Liver (tissue), 9 donors: ENCODE measurements around the gene PLCD3. TPM values are rescaled to one million over a fixed set of nuclear protein-coding genes. Genes with fewer than 3 reads are reported as not detected.
A peak's percentile ranks its signal among the peaks of the same experiment; 100 is the strongest.

Experiments
- DNase-seq: peaks from one replicate; pipeline ENCODE4 v3.0.0-alpha.2; 2017; ENCODE audit warnings: low spot score
- H3K27ac ChIP-seq, 2 donors: one replicate each; pipeline ENCODE4 v1.7.0; 2013; ENCODE audit warnings: inconsistent platforms in 2 of 2, low read length in 2 of 2, control low read depth in 1 of 2, low read depth in 1 of 2, mild to moderate bottlenecking in 1 of 2
- H3K27me3 ChIP-seq, 4 donors: one replicate each; pipeline versions ENCODE4 v1.6.1 to v1.7.0; 2013; ENCODE audit warnings: low read length in 3 of 4, inconsistent platforms in 1 of 4, mild to moderate bottlenecking in 1 of 4, moderate library complexity in 1 of 4; ENCODE audit not compliant: control insufficient read depth in 4 of 4, insufficient read depth in 4 of 4
- H3K36me3 ChIP-seq, 4 donors: one replicate each; pipeline versions ENCODE4 v1.6.1 to v1.7.0; 2013; ENCODE audit warnings: low read length in 3 of 4, mild to moderate bottlenecking in 3 of 4, low read depth in 1 of 4, moderate library complexity in 1 of 4; ENCODE audit not compliant: control insufficient read depth in 4 of 4, insufficient read depth in 3 of 4
- H3K4me1 ChIP-seq, 4 donors: one replicate each; pipeline versions ENCODE4 v1.6.1 to v1.7.0; 2013; ENCODE audit warnings: low read length in 3 of 4, mild to moderate bottlenecking in 3 of 4, moderate library complexity in 1 of 4; ENCODE audit not compliant: control insufficient read depth in 4 of 4, insufficient read depth in 4 of 4
- H3K4me3 ChIP-seq, 3 donors: one replicate each; pipeline versions ENCODE4 v1.6.1 to v1.7.0; 2013; ENCODE audit warnings: low read length in 3 of 3, control low read depth in 1 of 3, low read depth in 1 of 3, mild to moderate bottlenecking in 1 of 3
- H3K9ac ChIP-seq, 2 donors: one replicate each; pipeline ENCODE4 v1.7.0; 2013; ENCODE audit warnings: low read length in 2 of 2, mild to moderate bottlenecking in 2 of 2, moderate library complexity in 2 of 2, control low read depth in 1 of 2, low read depth in 1 of 2
- H3K9me3 ChIP-seq, 4 donors: one replicate each; pipeline versions ENCODE4 v1.6.1 to v1.7.0; 2013; ENCODE audit warnings: low read length in 3 of 4; ENCODE audit not compliant: control insufficient read depth in 4 of 4
- EGR1 ChIP-seq, 2 donors: IDR thresholded peaks; 2 replicates each; pipeline ENCODE4 v1.6.1; 2016 to 2018; ENCODE audit warnings: antibody characterized with exemption in 2 of 2, low read depth in 2 of 2
- FOXA1 ChIP-seq: IDR thresholded peaks from 2 replicates; pipeline ENCODE4 v1.6.1; 2016; ENCODE audit warnings: antibody characterized with exemption
- FOXA2 ChIP-seq: IDR thresholded peaks from 2 replicates; pipeline ENCODE4 v1.6.1; 2016; ENCODE audit warnings: antibody characterized with exemption
- GABPA ChIP-seq, 2 donors: IDR thresholded peaks in 1 of 2; conservative IDR thresholded peaks in 1 of 2; 2 replicates each; pipeline ENCODE4 v1.6.1; 2016; ENCODE audit warnings: antibody characterized with exemption in 2 of 2, mild to moderate bottlenecking in 1 of 2, moderate library complexity in 1 of 2
- HNF4A ChIP-seq, 2 donors: conservative IDR thresholded peaks; 2 replicates each; pipeline ENCODE4 v1.6.1; 2016; ENCODE audit warnings: antibody characterized with exemption in 2 of 2, mild to moderate bottlenecking in 2 of 2
- JUND ChIP-seq, 2 donors: IDR thresholded peaks; 2 replicates each; pipeline ENCODE4 v1.6.1; 2016; ENCODE audit warnings: antibody characterized with exemption in 2 of 2
- NR2F2 ChIP-seq: IDR thresholded peaks from 2 replicates; pipeline ENCODE4 v1.6.1; 2016; ENCODE audit warnings: antibody characterized with exemption
- RAD21 ChIP-seq, 2 donors: IDR thresholded peaks; 2 replicates each; pipeline ENCODE4 v1.6.1; 2016; ENCODE audit warnings: antibody characterized with exemption in 2 of 2, mild to moderate bottlenecking in 2 of 2
- RXRA ChIP-seq, 2 donors: IDR thresholded peaks; 2 replicates each; pipeline ENCODE4 v1.6.1; 2017 to 2018; ENCODE audit warnings: antibody characterized with exemption in 2 of 2, mild to moderate bottlenecking in 1 of 2
- SP1 ChIP-seq: IDR thresholded peaks from 2 replicates; pipeline ENCODE4 v1.6.1; 2018; ENCODE audit warnings: antibody characterized with exemption, mild to moderate bottlenecking
- YY1 ChIP-seq: IDR thresholded peaks from 2 replicates; pipeline ENCODE4 v1.6.1; 2016; ENCODE audit warnings: antibody characterized with exemption, mild to moderate bottlenecking
- WGBS: extraction: QIAGEN DNeasy Blood & Tissue Kit; methylation state at CpG from one replicate; pipeline ENCODE4 v1.1.7; 2013; 5-methylcytosine and 5-hydroxymethylcytosine counted together
- polyA plus RNA-seq, 2 donors: library from polyadenylated mRNA; stranded (reverse) in 1 of 2; unstranded in 1 of 2; fragments of 200-250 nt in 1 of 2; fragments of >200 nt in 1 of 2; fragmentation: Nextera tagmentation in 1 of 2; extraction: Ambion mirVana in 1 of 2; gene quantifications; one replicate each; pipeline versions ENCODE4 v1.2.1 to v1.2.3, GENCODE V29; 2013 to 2015
- total RNA-seq, 2 donors: library from RNA; depleted of rRNA; stranded (reverse); fragments of >200 nt; gene quantifications; one replicate each; pipeline ENCODE4 v1.2.3, GENCODE V29; 2014
- TF ChIP-seq, protein P1 (sequence below): IDR thresholded peaks from 2 replicates; pipeline ENCODE4 v1.6.1; 2016; ENCODE audit warnings: antibody characterized with exemption, mild to moderate bottlenecking
- TF ChIP-seq, protein P2 (sequence below): IDR thresholded peaks from 2 replicates; pipeline ENCODE4 v1.6.1; 2016; ENCODE audit warnings: antibody characterized with exemption
- TF ChIP-seq, protein P3 (sequence below): IDR thresholded peaks from 2 replicates; pipeline ENCODE4 v1.6.1; 2016; ENCODE audit warnings: antibody characterized with exemption
- TF ChIP-seq, protein P4 (sequence below): IDR thresholded peaks from 2 replicates; pipeline ENCODE4 v1.6.1; 2016; ENCODE audit warnings: antibody characterized with exemption
- donor health status: healthy.
- donor health status: healthy.
- donor health status: healthy.
- donor health status: healthy.
- donor health status: healthy.

The PLCD3 gene
- total and polyA plus RNA-seq, 4 donors = 0.28 to 2.3 (median 1.4) TPM

DNA sequence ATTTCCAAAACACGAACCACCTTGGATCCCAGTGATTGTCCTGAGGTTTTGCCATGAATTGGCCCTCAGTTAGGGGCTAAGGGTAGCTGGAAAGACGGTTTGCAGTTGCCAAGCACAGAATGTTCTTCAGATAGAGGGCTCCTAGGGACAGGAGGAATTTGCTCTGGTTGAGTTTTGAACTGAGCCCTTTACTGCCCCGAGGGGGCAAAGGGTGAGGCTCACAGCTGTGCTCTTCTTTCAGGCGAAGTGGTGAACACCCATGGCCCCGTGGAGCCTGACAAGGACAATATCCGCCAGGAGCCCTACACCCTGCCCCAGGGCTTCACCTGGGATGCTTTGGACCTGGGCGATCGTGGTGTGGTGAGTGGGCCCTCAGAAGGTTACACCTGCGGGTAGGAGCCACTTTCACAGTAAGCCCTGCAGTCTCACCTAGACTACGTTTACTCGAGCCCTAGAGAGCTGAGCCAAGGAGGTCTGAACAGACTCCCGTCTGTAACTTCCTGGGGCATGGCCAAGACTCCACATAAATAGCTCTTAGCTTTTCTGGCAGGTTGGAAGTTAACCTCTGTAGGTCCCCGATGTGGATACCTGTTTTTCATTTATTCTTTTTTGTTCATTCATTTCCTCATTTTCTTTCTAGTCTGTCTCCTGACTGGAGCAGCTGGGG is 38.7 kb downstream of the PLCD3 start (continued):
- TF ChIP-seq, protein P1, sequence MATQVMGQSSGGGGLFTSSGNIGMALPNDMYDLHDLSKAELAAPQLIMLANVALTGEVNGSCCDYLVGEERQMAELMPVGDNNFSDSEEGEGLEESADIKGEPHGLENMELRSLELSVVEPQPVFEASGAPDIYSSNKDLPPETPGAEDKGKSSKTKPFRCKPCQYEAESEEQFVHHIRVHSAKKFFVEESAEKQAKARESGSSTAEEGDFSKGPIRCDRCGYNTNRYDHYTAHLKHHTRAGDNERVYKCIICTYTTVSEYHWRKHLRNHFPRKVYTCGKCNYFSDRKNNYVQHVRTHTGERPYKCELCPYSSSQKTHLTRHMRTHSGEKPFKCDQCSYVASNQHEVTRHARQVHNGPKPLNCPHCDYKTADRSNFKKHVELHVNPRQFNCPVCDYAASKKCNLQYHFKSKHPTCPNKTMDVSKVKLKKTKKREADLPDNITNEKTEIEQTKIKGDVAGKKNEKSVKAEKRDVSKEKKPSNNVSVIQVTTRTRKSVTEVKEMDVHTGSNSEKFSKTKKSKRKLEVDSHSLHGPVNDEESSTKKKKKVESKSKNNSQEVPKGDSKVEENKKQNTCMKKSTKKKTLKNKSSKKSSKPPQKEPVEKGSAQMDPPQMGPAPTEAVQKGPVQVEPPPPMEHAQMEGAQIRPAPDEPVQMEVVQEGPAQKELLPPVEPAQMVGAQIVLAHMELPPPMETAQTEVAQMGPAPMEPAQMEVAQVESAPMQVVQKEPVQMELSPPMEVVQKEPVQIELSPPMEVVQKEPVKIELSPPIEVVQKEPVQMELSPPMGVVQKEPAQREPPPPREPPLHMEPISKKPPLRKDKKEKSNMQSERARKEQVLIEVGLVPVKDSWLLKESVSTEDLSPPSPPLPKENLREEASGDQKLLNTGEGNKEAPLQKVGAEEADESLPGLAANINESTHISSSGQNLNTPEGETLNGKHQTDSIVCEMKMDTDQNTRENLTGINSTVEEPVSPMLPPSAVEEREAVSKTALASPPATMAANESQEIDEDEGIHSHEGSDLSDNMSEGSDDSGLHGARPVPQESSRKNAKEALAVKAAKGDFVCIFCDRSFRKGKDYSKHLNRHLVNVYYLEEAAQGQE = no peak
- TF ChIP-seq FOXA1 = no peak

DNA sequence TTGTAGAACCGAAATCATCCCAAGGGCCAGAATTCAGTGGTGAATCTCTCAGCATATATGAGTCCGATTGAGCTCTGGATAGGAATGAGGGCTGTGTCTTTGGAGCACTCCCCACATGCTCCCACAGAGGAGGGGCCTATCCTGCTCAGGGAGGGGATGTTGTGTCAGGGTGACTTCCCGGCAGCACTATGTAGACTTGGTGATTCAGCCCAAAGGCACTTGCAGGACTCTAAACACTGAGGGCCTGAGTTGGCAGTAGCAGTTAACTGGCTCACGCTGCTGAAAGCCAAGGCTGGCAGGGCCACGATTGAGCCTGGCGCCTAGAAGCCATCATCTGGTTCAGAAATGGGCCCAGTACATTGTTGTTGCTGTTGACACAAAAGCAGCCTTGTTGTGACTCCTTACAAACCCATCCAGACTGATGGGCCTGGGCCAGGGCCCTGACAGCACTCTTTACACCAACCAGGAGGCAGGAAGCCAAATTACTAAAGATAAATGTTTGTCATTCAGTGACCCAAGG is 39.3 kb downstream of the PLCD3 start:
- H3K27me3 ChIP-seq = no peaks in the 10 kb centered on the region
- DNase-seq = no peak
- peaks cover 17 to 43% (median 26%) of the 10 kb centered on the region in 4 donors for H3K4me1 ChIP-seq
- H3K9me3 ChIP-seq = no peaks in the 10 kb centered on the region
- TF ChIP-seq EGR1 (IDR thresholded peaks at IDR 0.05; ENCODE audit: low read depth in 2 of 2) (no peak), RAD21 (IDR thresholded peaks at IDR 0.05) (peak in 1 of 2 donors; percentile 27), GABPA (IDR thresholded peaks at IDR 0.05 in 1 of 2, conservative IDR thresholded peaks at IDR 0.05 in 1 of 2) (peak in 1 of 2 donors; percentile 28), NR2F2 (no peak), JUND (IDR thresholded peaks at IDR 0.05) (peak; percentile 56 to 91), SP1 (no peak), HNF4A (conservative IDR thresholded peaks at IDR 0.05) (peak in 1 of 2 donors; percentile 60), FOXA2 (peak; percentile 31), YY1 (peak; percentile 64), RXRA (IDR thresholded peaks at IDR 0.05) (no peak)
- TF ChIP-seq, protein P2, sequence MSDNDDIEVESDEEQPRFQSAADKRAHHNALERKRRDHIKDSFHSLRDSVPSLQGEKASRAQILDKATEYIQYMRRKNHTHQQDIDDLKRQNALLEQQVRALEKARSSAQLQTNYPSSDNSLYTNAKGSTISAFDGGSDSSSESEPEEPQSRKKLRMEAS = peak; percentile 84
- TF ChIP-seq, protein P3, sequence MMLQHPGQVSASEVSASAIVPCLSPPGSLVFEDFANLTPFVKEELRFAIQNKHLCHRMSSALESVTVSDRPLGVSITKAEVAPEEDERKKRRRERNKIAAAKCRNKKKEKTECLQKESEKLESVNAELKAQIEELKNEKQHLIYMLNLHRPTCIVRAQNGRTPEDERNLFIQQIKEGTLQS = no peak
- TF ChIP-seq, protein P1 = peak; percentile 67
- TF ChIP-seq, protein P4, sequence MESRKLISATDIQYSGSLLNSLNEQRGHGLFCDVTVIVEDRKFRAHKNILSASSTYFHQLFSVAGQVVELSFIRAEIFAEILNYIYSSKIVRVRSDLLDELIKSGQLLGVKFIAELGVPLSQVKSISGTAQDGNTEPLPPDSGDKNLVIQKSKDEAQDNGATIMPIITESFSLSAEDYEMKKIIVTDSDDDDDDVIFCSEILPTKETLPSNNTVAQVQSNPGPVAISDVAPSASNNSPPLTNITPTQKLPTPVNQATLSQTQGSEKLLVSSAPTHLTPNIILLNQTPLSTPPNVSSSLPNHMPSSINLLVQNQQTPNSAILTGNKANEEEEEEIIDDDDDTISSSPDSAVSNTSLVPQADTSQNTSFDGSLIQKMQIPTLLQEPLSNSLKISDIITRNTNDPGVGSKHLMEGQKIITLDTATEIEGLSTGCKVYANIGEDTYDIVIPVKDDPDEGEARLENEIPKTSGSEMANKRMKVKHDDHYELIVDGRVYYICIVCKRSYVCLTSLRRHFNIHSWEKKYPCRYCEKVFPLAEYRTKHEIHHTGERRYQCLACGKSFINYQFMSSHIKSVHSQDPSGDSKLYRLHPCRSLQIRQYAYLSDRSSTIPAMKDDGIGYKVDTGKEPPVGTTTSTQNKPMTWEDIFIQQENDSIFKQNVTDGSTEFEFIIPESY = peak; percentile 62
- 40% methylated on average over 6 of the region's 6 CpGs for WGBS
- H3K9ac ChIP-seq = no peak overlapping the region
- H3K27ac ChIP-seq = peak overlapping the region; percentile 79 to 93
- H3K4me3 ChIP-seq = no peak overlapping the region
- peaks cover 9 to 50% (median 36%) of the 10 kb centered on the region in 4 donors for H3K36me3 ChIP-seq
